HG03354 (cell line): ENCODE data around the gene LDLRAD4.

ENCODE experiments used
- ATAC-seq: cut with Tn5 transposase; IDR thresholded peaks from one replicate; pipeline ENCODE4 v1.9.1; 2021; ENCODE audit warnings: mild to moderate bottlenecking; ENCODE audit not compliant: unreplicated experiment, poor library complexity, severe bottlenecking

Gene LDLRAD4

DNA sequence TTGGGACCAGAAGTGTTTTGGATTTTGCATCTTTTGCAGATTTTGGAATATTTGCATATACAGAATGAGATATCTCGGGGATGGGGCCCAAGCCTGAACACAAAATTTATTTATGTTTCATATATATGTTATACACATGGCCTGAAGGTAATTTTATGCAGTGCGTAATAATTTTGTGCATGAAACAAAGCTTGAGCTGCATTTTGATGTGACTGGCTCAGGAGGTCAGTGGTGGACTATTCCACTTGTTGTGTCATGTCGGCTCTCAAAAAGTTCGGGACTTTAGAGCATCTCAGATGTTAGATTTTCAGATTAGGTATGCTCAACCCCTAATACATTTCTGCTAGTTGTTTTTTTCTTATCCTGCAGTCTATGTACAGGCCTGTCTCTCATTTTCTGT lies 362.4 kb downstream of the LDLRAD4 start:
- ATAC-seq = no peak

DNA sequence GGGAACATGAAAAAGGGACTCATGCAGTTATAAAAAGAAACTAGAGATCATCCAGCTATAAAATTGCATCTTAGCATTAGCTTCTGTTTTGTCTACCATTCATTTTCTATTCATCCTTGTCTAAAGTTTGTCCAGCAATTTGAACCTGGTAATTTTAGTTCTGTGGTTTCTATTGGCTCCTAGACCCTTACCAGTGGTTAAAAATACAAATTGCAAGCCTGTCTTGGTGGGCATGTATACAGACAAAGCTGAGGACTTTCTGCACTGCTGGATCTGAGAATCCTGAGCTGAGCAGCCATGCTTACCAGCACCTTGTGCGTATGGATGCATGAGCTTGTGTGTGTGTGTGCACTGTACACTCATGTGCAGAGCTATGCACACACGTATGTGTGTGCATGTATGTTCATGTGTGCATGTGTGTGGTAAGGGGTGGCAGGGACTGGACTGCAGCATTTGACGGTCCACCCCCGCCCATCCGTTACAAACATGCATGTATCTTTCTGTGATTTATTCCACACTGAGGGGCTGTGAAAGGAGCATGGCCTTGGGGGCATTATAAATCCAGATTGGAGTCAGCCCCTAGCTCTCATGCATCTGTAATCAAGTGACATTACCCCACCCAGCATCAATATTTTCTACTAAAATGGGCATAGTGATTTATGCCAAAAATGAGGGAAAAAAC lies 363.1 kb downstream of the LDLRAD4 start:
- no peak for ATAC-seq

DNA sequence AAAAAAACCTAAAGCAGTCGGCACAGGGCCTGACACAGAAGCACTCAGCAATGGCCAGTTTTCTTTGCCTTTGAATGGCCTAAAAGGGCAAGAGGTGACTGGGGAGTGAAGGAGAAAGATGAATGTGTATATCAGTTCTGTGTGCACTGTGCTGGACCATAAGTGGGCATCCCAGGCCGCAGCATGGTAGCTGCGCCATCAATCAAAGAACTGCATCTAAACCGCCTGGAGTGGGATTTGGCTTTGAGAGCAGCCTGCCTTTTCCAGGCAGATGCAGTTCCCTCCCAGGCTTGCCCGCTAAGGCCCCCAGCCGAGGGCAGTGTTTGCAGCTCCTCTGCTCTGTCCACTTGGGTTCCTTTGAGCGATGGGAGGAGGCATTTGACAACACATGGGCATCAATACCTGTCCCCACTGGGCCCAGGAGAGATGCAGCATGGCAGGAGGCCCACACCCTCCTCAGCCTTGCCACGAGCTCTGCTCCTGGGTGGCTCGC lies 363.7 kb downstream of the LDLRAD4 start:
- ATAC-seq = no peak

- ATAC-seq = no peak
Measured at GRCh38 chr18:13583576-13584550, 365.3 kb downstream of the LDLRAD4 start.

DNA sequence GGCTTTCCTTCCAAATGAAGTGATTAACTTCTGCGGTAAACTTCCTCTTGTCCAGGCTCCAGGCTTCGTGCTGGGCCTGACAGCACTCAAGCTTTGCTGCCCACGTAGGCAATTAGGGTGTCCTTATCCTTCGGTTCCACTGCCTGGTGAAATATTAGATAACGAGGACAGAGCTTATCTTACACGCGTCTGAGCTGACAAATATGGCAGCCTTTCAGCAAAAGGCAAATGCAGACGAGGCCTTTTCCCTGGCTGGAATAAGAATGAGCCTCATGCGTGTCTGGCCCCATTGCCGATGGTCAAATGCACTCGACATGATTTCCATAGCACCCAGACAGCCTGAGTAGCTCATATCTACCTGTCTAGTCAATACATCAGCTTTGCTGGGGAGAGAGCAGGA lies 366.3 kb downstream of the LDLRAD4 start:
- ATAC-seq = no peak

DNA sequence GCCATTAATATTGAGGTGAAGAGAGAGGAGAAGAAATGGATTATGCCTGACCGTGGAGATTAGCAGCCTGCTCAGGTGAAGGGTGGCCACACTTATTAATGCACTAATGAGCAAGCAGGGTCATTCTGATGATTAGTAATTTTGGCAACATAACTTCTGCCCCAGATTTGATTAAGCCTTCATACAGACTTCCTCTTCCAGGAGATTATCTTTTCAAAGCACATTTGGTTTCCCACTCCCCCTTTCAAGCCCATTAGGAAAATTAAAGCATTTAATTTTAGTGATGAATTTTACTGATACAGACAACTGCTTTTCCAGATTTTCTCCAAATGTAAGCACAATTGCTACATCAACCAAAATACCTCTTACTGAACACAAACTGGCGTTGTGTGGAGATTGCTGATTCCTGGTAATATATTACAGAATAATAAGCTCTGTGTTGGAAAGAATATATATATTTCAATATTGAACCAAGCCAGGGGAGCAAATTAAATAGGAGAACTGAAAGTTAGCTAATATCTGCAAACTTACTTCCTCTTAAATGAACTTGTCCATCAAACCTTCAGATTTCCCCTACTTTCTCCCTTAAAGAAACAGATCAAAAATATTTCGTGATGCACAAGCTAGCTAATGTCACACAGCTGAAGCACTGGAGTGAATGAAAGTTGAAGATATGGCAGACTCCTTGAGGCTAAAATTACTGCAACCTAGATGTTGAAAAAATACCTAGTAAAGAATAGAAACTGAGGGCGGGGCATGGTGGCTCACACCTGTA lies 367.0 kb downstream of the LDLRAD4 start:
- peak; percentile 58 for ATAC-seq

DNA sequence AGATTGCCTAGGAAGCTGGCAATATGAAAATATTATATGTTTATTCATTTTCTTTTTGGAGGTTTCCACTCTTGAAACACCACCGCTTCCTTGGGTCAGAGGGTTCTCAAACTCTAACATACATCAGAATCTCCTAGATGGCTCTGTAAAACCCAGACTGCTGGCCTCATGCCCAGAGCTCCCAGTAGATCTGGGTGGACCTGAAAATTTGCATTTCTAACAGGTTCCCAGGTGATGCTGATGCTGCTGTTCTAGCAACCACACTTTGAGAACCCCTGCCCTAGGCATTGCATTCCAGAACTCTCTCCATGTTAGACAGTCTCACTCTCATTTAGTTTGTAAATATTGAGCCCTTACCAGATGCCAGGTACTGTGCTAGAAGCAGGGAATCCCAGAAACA lies 368.4 kb downstream of the LDLRAD4 start:
- ATAC-seq = no peak

DNA sequence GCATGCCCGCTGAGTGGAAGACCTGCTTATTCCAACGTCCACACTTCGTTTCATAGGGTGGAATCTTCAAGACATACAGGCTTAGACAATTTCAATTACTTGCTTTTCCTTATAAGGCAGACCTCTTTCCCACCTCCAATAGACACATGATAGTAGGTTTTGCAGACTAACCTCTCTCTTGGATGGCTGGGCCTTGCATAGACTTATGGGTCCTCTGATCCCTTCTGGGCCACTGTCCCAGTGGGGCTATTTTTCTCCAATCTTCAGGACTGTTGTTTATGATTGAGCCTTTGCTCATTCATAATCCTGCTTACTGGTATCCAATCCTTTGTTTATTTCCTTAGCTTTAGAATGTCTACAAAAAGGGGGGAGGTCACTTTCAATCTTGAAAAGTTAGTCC lies 368.9 kb downstream of the LDLRAD4 start:
- no peak for ATAC-seq

DNA sequence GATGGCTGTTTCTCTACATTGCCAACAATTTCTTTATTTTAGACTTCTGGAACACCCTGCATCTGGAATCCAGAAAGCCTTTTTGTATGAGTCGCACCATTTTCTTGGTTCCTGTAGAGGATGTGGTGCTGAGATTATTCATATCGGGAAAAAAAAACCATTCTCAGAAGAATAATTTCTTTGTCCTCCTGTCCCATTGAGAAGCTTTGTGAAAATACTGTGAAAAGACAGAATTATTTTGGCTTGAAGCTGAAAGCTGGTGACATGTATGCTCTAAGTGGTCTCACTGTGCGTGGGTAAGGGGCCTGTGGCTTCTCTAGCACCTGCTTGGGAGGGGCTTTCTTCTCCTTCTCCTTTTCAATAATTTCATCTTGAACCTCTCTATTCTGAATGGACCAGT lies 369.4 kb downstream of the LDLRAD4 start:
- ATAC-seq = no peak

DNA sequence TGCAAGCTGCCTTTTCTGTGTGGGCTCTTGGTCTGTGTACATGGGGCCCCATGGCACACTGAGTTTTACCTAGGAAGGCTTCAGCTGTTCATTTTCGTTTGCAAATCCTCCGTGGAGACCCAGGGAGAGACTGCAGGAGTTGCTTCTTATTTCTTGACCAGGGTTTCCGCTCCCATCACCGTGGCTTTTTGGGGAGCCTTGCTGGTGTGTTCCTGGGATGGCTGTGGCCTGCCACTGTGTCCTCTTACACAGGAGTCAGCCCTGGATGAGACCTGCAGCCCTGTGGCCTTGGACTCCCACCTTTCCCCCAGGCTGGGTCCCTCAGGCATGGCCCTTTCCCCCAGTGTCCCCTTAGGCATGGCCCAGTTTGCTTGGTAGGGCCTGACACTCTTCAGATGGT lies 370.8 kb downstream of the LDLRAD4 start:
- ATAC-seq = no peak

DNA sequence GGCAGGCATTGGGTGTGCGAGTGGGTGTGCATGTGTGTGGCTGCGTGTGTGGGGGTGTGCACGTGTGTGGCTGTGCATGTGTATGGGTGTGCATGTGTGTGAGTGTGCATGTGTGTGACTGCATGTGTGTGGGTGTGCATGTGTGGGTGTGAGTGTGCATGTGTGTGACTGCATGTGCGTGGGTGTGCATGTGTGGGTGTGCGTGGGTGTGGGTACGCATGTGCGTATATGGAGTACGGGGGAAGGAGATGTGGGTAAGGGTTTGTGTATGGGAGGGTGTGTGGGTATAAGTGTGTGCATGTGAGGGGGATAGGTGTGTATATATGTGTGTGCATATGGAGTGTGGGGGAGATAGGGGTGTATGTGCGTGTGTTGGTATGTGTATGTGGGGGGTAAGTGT lies 371.4 kb downstream of the LDLRAD4 start:
- ATAC-seq = no peak

DNA sequence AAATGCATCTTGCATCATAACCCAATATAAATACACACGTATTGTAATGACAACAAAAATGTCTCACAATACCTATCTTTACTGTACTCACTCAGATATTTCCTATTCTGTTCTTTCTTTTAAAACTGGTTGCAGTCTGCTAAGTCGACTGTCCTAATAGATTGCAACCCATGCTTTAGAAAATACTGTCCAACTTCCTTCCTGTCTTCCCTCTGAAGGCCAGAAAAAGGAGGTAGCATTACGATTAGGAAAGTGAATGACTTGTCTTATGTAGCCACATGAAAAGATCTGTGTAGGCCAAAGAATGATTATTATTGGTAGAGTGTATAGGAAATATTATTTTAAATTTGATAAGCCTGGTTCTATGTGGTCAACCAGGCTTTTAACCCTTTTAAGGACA lies 373.7 kb downstream of the LDLRAD4 start:
- ATAC-seq = no peak

DNA sequence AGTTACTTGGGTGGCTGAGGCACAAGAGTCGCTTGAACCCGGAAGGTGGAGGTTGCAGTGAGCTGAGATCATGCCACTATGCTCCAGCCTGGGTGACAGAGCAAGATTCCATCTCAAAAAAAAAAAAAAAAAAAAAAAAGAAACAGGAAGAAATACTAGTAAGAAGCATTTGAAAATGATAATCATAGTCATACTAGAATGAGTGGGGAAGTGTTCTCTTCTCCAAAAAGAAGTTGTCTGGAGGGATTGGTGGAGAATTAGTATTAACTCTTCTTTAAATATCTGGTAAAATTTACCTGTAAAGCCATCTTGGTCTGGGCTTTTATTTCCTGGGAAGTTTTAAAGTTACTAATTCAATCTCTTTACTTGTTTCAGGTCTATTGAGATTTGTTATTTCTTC lies 376.0 kb downstream of the LDLRAD4 start:
- no peak for ATAC-seq

DNA sequence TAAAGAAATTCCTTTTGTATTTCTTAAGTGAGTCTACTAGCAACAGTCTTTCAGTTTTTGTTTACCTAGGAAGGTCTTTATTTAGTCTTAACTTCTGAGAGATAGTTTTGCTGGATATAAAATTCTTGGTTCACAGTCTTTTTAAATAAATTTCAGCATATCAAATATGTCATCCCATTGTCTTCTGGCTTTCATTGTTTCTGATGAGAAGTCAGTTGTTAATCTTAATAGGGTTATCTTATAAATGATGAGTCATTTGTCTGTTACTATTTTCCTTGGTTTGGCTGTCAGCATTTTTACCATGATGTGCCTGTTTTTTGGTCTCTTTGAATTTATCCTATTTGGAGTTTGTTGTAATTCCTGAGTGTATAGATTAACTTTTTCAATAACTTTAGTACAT lies 378.5 kb downstream of the LDLRAD4 start:
- ATAC-seq = no peak

DNA sequence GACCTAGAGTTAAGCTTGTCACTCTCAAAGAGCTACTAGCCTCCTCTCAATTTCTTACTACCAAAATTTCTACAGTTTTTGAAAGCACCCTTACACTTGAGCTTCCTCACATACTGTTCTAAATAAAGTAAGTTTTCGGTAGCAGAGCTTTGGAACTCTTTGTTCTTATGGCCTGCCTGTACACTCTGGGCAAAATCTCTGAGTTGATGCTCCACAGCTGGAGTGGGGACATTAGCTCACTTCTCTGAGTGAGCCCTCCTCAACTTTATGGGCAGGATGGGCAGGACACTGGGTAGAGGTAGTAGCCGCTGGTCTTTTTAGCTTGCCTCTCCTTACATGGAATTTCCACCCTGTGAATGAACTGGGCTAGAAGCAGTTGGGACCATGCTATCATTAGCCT lies 380.0 kb downstream of the LDLRAD4 start:
- ATAC-seq = no peak

GRCh38 chr18:13599031-13599430 lies 380.5 kb downstream of the LDLRAD4 start:
- ATAC-seq = no peak

GRCh38 chr18:13603304-13604019 lies 384.9 kb downstream of the LDLRAD4 start:
- ATAC-seq = no peak

DNA sequence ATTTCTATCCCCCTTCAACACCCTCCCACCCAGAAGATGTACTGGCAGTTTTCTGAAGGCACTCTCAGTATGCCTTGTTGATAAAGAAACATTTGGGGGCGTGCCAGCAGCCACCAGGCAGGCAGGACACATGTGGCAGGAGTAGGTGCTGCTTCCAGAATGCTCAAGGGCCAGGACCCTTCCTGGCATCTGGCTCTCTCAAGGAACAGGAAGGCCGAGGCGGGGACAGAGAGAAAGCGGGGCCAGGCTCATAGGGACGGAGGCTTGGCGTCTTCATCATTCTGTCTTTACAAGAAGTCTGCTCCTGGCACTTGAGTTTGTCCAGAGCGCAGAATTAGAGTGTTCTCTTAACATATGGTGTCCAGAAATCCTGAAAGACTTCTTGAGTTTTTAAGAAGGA lies 386.2 kb downstream of the LDLRAD4 start:
- ATAC-seq = no peak

GRCh38 chr18:13605477-13605876 lies 386.9 kb downstream of the LDLRAD4 start:
- ATAC-seq = no peak

- ATAC-seq = no peak
Measured at GRCh38 chr18:13605901-13606300, 387.3 kb downstream of the LDLRAD4 start.
